ENCODE measurements around the gene ITGA5. TPM values are rescaled to one million over a fixed set of nuclear protein-coding genes. Genes with fewer than 3 reads are reported as not detected.
A peak's percentile ranks its signal among the peaks of the same experiment; 100 is the strongest.

The ITGA5 gene
- polyA plus RNA-seq, 4 donors, result 39.9 to 44.2 (median 43.7) TPM

GRCh38 chr12:54390668-54391551 is 28.2 kb downstream of the ITGA5 start:
- no peak for DNase-seq (ENCODE audit: low read depth in 4 of 4, low spot score in 2 of 4)

- DNase-seq (ENCODE audit: low read depth in 4 of 4, low spot score in 2 of 4), result no peak
Observed at GRCh38 chr12:54390176-54390667, 28.8 kb downstream of the ITGA5 start.

DNA sequence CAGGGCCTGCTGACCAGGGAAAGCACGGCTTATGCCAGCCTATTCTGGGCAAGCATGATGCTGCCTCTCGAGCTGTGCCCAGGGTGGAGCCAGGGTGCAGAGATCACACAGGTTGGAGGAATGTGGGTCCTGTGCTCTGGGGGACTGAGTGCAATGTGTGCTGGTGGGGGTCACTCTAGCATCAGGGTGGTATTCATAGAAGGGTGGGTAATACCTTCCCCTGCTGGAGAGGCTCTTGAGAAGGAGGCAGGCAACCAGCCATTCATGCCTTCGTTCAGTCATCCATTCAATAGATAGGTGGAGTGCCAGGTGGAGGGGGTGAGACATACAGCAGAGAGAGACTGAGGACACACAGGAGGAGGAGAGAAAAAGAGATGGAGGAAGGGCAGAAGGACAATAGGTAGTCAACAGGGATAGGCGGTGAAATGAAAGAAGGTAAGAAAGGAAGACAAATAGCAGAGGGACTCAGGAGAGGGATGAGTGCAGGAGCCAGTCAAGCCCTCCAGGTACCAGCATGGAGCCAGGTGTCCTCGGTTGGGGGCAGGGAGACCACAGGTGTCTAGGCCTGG is 29.4 kb downstream of the ITGA5 start:
- DNase-seq (ENCODE audit: low read depth in 4 of 4, low spot score in 2 of 4), result no peak

DNA sequence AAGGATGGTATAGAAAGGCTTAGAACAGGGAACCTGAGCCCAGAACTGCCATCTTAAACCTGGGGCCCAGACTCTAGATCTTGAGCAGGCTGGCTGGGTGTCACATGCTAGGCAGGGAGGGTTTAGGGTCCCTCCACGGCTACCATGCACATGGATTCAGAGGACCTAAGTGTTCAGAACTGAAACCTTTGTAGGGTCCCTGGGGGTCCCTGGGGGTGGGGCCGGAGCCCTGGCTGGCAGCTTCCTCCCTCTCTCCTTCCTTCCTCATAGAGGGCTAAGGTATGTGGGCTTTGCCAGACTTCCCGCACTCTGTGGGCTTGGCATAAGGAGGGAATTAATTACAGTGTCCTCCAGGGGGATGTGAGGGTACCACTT is 29.9 kb downstream of the ITGA5 start:
- DNase-seq (ENCODE audit: low read depth in 4 of 4, low spot score in 2 of 4), result no peak

- DNase-seq (ENCODE audit: low read depth in 4 of 4, low spot score in 2 of 4), result no peak
Observed at GRCh38 chr12:54388237-54389133, 30.6 kb downstream of the ITGA5 start.

DNA sequence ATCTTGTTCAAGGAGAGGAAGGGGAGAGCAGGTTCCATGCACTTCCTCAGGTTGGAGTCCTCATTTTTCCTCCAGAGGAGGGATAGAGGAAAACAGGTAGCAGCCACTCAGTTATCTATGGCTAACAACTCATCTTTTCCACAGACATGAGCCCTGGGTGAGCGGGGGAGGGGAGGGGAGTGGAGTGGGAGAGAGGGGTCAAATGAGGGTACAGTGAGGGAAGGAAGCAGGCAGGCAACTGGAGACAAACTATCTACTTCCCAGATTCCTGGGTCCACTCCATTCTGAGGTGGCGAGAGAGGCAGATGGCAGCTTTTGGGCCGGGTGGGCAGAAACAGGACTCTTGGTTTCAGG is 32.0 kb downstream of the ITGA5 start:
- no peak for DNase-seq (ENCODE audit: low read depth in 4 of 4, low spot score in 2 of 4)

GRCh38 chr12:54386403-54387113 is 32.5 kb downstream of the ITGA5 start:
- no peak for DNase-seq (ENCODE audit: low read depth in 4 of 4, low spot score in 2 of 4)

DNA sequence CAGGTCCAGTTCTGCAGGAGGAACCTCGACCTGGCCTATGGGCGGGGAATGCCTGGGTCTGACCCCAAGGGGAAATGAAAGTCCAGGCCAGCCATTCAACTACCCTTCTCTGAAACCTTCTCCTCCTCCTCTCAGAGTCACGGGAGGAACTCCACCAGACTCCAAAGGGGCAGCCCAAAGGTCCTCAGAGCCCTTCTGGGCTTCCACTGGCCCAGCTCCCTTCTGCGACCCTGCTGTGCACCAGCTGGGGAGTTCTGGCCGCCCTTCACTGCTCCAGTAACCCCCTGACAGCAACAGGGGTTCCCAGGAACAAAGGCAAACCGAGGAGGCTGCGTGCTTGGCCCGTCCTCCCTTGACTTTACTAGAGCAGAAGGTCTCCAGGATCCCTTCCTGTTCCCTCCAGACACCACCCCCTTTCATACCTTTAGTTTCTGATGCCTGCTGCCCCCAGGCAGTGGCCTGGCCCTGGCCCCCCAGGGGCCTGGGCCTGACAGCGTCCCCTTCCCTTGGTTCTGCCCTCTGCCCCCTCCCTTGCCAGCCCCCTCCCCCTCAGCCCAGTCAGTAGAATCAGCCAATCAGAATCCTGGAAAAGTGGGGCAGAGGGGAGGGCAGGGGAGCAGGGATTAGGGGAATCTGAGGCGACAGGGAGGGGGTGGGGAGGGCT is 33.7 kb downstream of the ITGA5 start:
- no peak for DNase-seq (ENCODE audit: low read depth in 4 of 4, low spot score in 2 of 4)

GRCh38 chr12:54384591-54385041 is 34.5 kb downstream of the ITGA5 start, which contains the start of gene ZNF385A:
ZNF385A (minus strand) TSS chr12:54384733; CDS start chr12:54384514, 219 bp downstream.
- DNase-seq (ENCODE audit: low read depth in 4 of 4, low spot score in 2 of 4), result no peak

GRCh38 chr12:54383041-54383609 is 35.9 kb downstream of the ITGA5 start:
- no peak for DNase-seq (ENCODE audit: low read depth in 4 of 4, low spot score in 2 of 4)

- DNase-seq (ENCODE audit: low read depth in 4 of 4, low spot score in 2 of 4), result no peak
Observed at GRCh38 chr12:54381136-54381535, 37.9 kb downstream of the ITGA5 start.

DNA sequence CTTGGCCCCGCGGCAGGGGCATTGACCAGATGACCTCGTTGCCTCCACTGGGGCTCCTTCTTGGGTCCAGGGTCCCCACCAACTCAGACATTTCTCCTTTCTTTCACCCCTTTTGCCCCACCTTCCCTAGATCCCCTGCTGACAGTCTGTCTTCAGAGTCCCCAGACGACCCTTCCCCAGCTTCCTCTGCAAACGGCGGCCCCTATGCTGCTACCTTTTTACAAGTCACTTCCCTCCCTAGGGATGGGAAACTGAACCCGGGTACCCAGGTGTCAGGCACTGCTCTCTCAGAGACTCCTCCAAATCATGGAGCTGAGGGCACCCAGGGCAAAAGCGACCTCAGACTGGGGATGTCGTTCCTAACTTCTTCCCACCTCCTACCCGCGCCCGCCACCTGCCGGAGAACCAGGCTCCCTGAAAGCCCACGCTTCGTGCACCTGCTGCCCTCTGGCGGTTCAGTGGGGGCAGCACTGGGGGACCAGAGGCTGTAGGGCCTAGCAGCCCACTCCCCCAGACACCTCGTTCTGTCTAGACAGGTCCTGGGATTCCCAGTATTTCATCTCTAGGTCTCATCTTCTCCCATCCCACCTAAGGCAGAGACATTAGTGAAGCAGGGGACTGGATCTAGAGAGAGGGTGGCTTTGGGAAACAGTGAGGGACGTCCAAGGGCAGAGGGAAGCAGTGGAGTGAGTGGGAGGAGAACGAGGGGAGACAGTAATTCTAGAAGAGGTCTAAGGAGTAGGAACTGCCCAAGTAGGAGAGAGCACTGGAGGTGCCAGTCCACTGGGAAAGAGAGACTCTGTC is 39.5 kb downstream of the ITGA5 start:
- DNase-seq (ENCODE audit: low read depth in 4 of 4, low spot score in 2 of 4), result peak in 1 of 4 donors; percentile 89

- DNase-seq (ENCODE audit: low read depth in 4 of 4, low spot score in 2 of 4), result no peak
Observed at GRCh38 chr12:54378796-54379397, 40.2 kb downstream of the ITGA5 start.

DNA sequence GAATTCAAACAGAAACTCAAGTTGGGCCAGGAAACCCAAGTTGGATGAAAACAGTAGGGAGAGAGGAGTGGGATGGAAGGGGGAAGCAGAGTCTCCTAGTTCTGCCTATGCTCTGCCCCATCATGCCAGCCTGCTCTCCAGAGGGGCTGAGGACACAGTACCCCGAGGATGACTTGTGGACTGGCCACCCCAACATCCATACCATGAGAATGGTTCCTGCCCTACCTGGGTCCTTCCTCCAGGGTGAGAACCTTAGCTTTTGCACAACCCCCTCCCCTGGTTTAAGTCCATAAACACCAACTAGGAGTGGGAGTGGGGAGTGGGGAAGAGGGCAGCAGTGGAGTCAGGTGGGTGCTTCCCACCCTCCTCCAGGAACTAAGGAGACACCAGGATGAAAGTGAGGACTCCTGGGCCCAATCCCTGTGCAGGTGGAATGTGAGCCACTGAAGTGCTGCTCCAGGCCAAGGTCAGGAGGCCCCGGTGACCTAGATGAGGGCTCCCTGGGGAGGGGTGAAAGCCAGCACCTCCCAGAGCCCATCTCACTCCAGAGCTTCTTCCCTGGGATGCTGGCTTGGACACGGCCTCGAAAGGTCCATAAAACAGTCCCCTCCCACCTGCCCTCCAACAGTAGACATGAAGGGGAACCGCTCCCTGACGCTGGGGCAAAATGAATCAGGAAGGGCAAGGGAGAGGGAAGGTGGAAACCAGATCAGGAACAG is 41.1 kb downstream of the ITGA5 start:
- no peak for DNase-seq (ENCODE audit: low read depth in 4 of 4, low spot score in 2 of 4)

DNA sequence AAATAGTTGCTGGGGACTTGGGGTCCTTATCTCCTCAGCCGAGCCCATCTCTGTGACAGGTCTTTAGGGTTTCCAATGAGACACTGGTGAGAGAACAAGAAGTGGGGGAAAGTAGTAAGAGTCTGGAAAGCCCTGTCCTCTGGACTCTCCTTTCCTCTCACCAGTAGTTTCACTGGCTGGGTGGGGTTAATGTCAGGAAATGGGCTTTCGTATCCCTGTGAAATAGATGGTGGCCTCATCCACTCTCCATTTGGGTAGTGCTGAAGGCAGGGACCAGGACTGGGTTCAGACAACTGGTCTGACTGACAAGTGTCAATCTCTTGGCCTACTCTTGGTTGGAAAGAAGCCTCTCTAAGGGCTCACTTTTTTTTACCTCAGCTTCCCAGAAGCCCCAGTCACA is 42.1 kb downstream of the ITGA5 start:
- no peak for DNase-seq (ENCODE audit: low read depth in 4 of 4, low spot score in 2 of 4)

DNA sequence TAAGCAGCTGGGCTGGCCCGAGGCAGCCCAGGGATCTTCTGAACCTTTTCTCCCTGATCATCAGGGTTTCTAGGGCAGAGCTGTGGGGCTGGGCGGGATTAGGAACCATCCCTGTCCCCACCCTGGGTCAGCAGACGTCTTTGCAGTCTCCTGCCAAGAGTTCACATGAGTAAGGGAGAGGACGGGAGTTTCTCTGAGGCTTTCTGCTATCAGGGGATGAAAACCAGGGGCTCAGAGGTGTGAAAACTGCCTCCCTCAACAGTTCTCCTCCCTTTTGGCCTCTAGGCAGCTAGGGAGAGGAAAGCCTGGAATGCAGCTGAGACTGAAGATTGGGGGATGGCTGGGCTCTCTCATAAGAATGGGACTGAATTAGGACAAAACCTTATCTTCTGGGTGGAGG is 42.5 kb downstream of the ITGA5 start:
- no peak for DNase-seq (ENCODE audit: low read depth in 4 of 4, low spot score in 2 of 4)

DNA sequence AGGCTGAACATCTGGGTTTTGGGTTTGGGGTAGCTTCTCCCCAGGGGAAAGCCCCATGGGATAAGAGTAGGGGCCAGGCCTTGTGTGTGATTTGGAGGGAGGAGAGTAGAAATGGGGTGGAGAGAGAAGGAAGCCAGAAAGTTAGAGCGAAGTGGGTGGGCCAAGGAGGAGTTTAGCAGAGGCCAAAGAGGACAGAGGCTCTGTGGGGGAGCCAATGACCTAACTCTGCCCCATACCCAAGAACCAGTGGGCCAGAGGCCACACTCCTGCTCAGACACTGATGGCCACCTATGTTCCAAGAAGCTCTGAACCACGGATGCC is 43.8 kb downstream of the ITGA5 start:
- no peak for DNase-seq (ENCODE audit: low read depth in 4 of 4, low spot score in 2 of 4)
